Measurements from ENCODE around the gene PTGFRN.

The PTGFRN gene

GRCh38 chr1:117038236-117038635 is 128.5 kb downstream of the PTGFRN start:
- 92% methylated on average over 6 of the region's 6 CpGs for WGBS
- no peak overlapping the region for H3K27ac ChIP-seq (ENCODE audit: low read depth, low read length)
- H3K4me1 ChIP-seq (ENCODE audit: insufficient read depth, low read length): peaks cover 7% of the 10 kb centered on the region; the same call in 1 of the 2 replicates
- H3K4me3 ChIP-seq (ENCODE audit: low read length): no peak overlapping the region
- H3K9me3 ChIP-seq (ENCODE audit: insufficient read depth, low read depth, low read length): no peaks in the 10 kb centered on the region
- no peaks in the 10 kb centered on the region for H3K36me3 ChIP-seq (ENCODE audit: insufficient read depth, low read length)
- H3K27me3 ChIP-seq (ENCODE audit: insufficient read depth, low read length): no peaks in the 10 kb centered on the region
- no peak overlapping the region for H3K9ac ChIP-seq (ENCODE audit: low read depth, low read length)

All from HUES64 (cell line).